HG03175 (cell line): ENCODE results near the gene GLYAT.
"Not testable (repeated sequence)": the region's sequence is repeated elsewhere in the genome, so short reads cannot be mapped to it uniquely, and the experiment has no call there.

ENCODE experiments used
- ATAC-seq: cut with Tn5 transposase; IDR thresholded peaks from one replicate; pipeline ENCODE4 v1.9.1; 2021; ENCODE audit warnings: mild to moderate bottlenecking, moderate library complexity; ENCODE audit not compliant: unreplicated experiment

GLYAT gene

GRCh38 chr11:58744988-58745704 lies 13.4 kb upstream of the GLYAT start:
- no peak for ATAC-seq

- ATAC-seq, result no peak
Measured at GRCh38 chr11:58742981-58743880, 11.5 kb upstream of the GLYAT start.

GRCh38 chr11:58742140-58742539 lies 10.4 kb upstream of the GLYAT start:
- no peak for ATAC-seq

GRCh38 chr11:58741127-58741526 lies 9.4 kb upstream of the GLYAT start:
- no peak for ATAC-seq

GRCh38 chr11:58740447-58740846 lies 8.7 kb upstream of the GLYAT start:
- ATAC-seq, result no peak

GRCh38 chr11:58739725-58740430 lies 8.1 kb upstream of the GLYAT start:
- no peak for ATAC-seq

- no peak for ATAC-seq
Measured at GRCh38 chr11:58734681-58735490, 3.1 kb upstream of the GLYAT start.

GRCh38 chr11:58730507-58731089 lies 1.1 kb downstream of the GLYAT start:
- no peak for ATAC-seq

GRCh38 chr11:58727415-58727797 lies 4.3 kb downstream of the GLYAT start:
- ATAC-seq, result no peak

- no peak for ATAC-seq
Measured at GRCh38 chr11:58726737-58727414, 4.9 kb downstream of the GLYAT start.

- ATAC-seq, result no peak
Measured at GRCh38 chr11:58719406-58720117, 12.2 kb downstream of the GLYAT start.

- ATAC-seq, result no peak
Measured at GRCh38 chr11:58712531-58712930, 19.2 kb downstream of the GLYAT start.

- no peak for ATAC-seq
Measured at GRCh38 chr11:58711832-58712231, 19.9 kb downstream of the GLYAT start.

- ATAC-seq, result no peak
Measured at GRCh38 chr11:58707767-58708166, 24.0 kb downstream of the GLYAT start.

- ATAC-seq, result not testable (repeated sequence)
Measured at GRCh38 chr11:58696825-58697224, 34.9 kb downstream of the GLYAT start.

- no peak for ATAC-seq
Measured at GRCh38 chr11:58693026-58693425, 38.7 kb downstream of the GLYAT start.

GRCh38 chr11:58691675-58692074 lies 40.1 kb downstream of the GLYAT start:
- no peak for ATAC-seq

GRCh38 chr11:58688789-58689503 lies 42.8 kb downstream of the GLYAT start:
- no peak for ATAC-seq
